ENCODE measurements around the gene SLC25A42.

DNA sequence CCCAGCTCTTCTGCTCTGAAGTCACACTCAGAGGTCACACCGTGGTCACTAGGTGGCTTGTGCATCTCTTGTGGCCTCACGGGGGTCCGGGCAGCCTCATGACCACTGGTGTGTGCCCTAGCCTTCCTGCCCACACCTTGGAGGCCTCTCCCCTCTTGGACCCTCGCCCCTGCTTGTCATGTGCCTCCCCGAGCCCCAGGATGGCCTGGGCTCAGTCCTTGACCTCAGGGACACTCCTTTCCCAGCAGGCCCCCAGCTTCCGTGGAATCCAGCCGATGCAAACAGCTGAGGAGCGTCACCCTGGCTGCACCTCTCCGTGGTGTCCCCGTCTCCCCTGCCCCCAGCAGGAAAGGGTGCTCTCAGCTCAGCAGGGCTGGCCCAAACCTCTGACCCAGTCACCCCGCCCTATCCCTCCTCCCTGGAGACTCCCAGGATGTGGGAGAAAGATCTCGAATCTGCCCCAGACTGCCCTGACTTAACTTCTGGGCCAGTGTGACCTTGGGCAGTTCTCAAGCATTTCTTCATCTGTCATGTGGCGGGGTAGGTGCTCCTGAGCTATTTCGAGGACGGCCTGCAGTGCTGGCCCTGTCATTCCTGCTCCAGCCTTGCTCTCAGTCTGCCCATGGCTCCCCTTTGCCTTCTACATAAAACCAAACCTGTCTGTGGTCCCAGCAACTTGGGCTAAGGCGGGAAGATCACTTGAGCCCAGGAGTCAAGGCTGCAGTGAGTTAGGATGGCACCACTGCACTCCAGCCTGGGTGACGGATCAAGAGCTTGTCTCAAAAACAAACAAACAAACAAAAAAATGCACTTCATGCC is 4.6 kb upstream of the SLC25A42 start:
- TF ChIP-seq POLR2AphosphoS5 (IDR thresholded peaks at IDR 0.05; ENCODE audit: insufficient read depth, low read depth, low read length) = no peak
- TF ChIP-seq, protein P1, sequence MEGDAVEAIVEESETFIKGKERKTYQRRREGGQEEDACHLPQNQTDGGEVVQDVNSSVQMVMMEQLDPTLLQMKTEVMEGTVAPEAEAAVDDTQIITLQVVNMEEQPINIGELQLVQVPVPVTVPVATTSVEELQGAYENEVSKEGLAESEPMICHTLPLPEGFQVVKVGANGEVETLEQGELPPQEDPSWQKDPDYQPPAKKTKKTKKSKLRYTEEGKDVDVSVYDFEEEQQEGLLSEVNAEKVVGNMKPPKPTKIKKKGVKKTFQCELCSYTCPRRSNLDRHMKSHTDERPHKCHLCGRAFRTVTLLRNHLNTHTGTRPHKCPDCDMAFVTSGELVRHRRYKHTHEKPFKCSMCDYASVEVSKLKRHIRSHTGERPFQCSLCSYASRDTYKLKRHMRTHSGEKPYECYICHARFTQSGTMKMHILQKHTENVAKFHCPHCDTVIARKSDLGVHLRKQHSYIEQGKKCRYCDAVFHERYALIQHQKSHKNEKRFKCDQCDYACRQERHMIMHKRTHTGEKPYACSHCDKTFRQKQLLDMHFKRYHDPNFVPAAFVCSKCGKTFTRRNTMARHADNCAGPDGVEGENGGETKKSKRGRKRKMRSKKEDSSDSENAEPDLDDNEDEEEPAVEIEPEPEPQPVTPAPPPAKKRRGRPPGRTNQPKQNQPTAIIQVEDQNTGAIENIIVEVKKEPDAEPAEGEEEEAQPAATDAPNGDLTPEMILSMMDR (IDR thresholded peaks at IDR 0.05; ENCODE audit: extremely low read depth in 1 of 2, insufficient read depth in 1 of 2, low read depth in 1 of 2, low read length in 2 of 2) = no peak
- TF ChIP-seq MYC (IDR thresholded peaks at IDR 0.05; ENCODE audit: low read depth, low read length) = no peak
- no peak for TF ChIP-seq POLR2A (IDR thresholded peaks at IDR 0.05; ENCODE audit: low read depth, low read length)
- no peak for TF ChIP-seq JUN (IDR thresholded peaks at IDR 0.05; ENCODE audit: borderline replicate concordance, insufficient read depth, insufficient read length, low read depth)
- TF ChIP-seq EZH2 (IDR thresholded peaks at IDR 0.05; ENCODE audit: borderline replicate concordance, low read depth, low read length, severe bottlenecking) = no peak
- TF ChIP-seq, protein P2, sequence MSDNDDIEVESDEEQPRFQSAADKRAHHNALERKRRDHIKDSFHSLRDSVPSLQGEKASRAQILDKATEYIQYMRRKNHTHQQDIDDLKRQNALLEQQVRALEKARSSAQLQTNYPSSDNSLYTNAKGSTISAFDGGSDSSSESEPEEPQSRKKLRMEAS (IDR thresholded peaks at IDR 0.05; ENCODE audit: insufficient read depth, insufficient read length) = no peak
- no peak for TF ChIP-seq GATA2 (IDR thresholded peaks at IDR 0.05; ENCODE audit: insufficient read depth, insufficient read length, low read depth, low read length)
